GM18858 (cell line): ENCODE data around the gene GUCY1A2.

Experiments used
- ATAC-seq: cut with Tn5 transposase; IDR thresholded peaks from one replicate; pipeline ENCODE4 v1.9.1; 2021; ENCODE audit not compliant: unreplicated experiment

The GUCY1A2 gene

GRCh38 chr11:106998916-106999188 lies 19.4 kb downstream of the GUCY1A2 start:
- ATAC-seq, result no peak

- ATAC-seq, result no peak
Measured at GRCh38 chr11:106998116-106998915, 20.0 kb downstream of the GUCY1A2 start.

- no peak for ATAC-seq
Measured at GRCh38 chr11:106997227-106997626, 21.0 kb downstream of the GUCY1A2 start.

GRCh38 chr11:106996691-106997090 lies 21.6 kb downstream of the GUCY1A2 start:
- no peak for ATAC-seq

GRCh38 chr11:106990331-106990730 lies 27.9 kb downstream of the GUCY1A2 start:
- no peak for ATAC-seq

GRCh38 chr11:106989078-106989455 lies 29.2 kb downstream of the GUCY1A2 start:
- ATAC-seq, result no peak

GRCh38 chr11:106988151-106989077 lies 29.9 kb downstream of the GUCY1A2 start:
- ATAC-seq, result no peak

GRCh38 chr11:106986673-106987072 lies 31.6 kb downstream of the GUCY1A2 start:
- ATAC-seq, result no peak

- no peak for ATAC-seq
Measured at GRCh38 chr11:106986261-106986660, 32.0 kb downstream of the GUCY1A2 start.

- ATAC-seq, result no peak
Measured at GRCh38 chr11:106983991-106984390, 34.3 kb downstream of the GUCY1A2 start.

- no peak for ATAC-seq
Measured at GRCh38 chr11:106983261-106983660, 35.0 kb downstream of the GUCY1A2 start.

- ATAC-seq, result no peak
Measured at GRCh38 chr11:106974831-106975230, 43.4 kb downstream of the GUCY1A2 start.

- ATAC-seq, result no peak
Measured at GRCh38 chr11:106971864-106972263, 46.4 kb downstream of the GUCY1A2 start.

GRCh38 chr11:106969644-106970355 lies 48.5 kb downstream of the GUCY1A2 start:
- no peak for ATAC-seq

- no peak for ATAC-seq
Measured at GRCh38 chr11:106962995-106963394, 55.3 kb downstream of the GUCY1A2 start.

- ATAC-seq, result no peak
Measured at GRCh38 chr11:106961518-106961917, 56.8 kb downstream of the GUCY1A2 start.

- ATAC-seq, result no peak
Measured at GRCh38 chr11:106961048-106961447, 57.2 kb downstream of the GUCY1A2 start.

GRCh38 chr11:106959800-106960199 lies 58.5 kb downstream of the GUCY1A2 start:
- ATAC-seq, result no peak

GRCh38 chr11:106959386-106959785 lies 58.9 kb downstream of the GUCY1A2 start:
- ATAC-seq, result no peak

GRCh38 chr11:106958517-106959248 lies 59.6 kb downstream of the GUCY1A2 start:
- no peak for ATAC-seq

- ATAC-seq, result no peak
Measured at GRCh38 chr11:106957030-106957482, 61.2 kb downstream of the GUCY1A2 start.
